GM23338 (cell line): ENCODE results near the gene EFCAB10. TPM values are rescaled to one million over a fixed set of nuclear protein-coding genes. Genes with fewer than 3 reads are reported as not detected.

Experiments used
- ATAC-seq: fragments of 200-7000 bp; cut with Tn5 transposase; 3 replicates; pipeline ENCODE4 v1.9.1; 2020
- DNase-seq: peaks from one replicate; pipeline ENCODE4 v3.0.0-alpha.2; 2015; ENCODE audit warnings: low spot score
- H2AFZ ChIP-seq: fragments of 200-600 bp; sonication (generic); 2 replicates; pipeline ENCODE4 v1.8.0; 2016; ENCODE audit warnings: antibody characterized with exemption, mild to moderate bottlenecking, moderate library complexity
- H3F3A ChIP-seq: fragments of 200-600 bp; sonication (generic); replicated peaks from 2 replicates; pipeline ENCODE4 v1.8.0; 2017; ENCODE audit warnings: antibody characterized with exemption, mixed run types, low read depth
- H3K27ac ChIP-seq: fragments of 200-600 bp; sonication (generic); 2 replicates; pipeline ENCODE4 v1.6.1; 2016; ENCODE audit warnings: low read depth
- H3K27me3 ChIP-seq: fragments of 200-600 bp; sonication (generic); 2 replicates; pipeline ENCODE4 v1.8.0; 2016; ENCODE audit warnings: mild to moderate bottlenecking, mixed run types, moderate library complexity; ENCODE audit not compliant: insufficient read depth
- H3K36me3 ChIP-seq: fragments of 200-600 bp; sonication (generic); 2 replicates; pipeline ENCODE4 v1.8.0; 2016; ENCODE audit warnings: mild to moderate bottlenecking; ENCODE audit not compliant: insufficient read depth
- H3K4me1 ChIP-seq: fragments of 200-600 bp; sonication (generic); 2 replicates; pipeline ENCODE4 v1.8.0; 2016; ENCODE audit warnings: mild to moderate bottlenecking, moderate library complexity; ENCODE audit not compliant: insufficient read depth
- H3K4me2 ChIP-seq: fragments of 200-600 bp; sonication (generic); 2 replicates; pipeline ENCODE4 v1.7.1; 2017; ENCODE audit warnings: mixed run types
- H3K4me3 ChIP-seq: fragments of 200-600 bp; sonication (generic); 2 replicates; pipeline ENCODE4 v1.6.1; 2016; ENCODE audit warnings: mixed run types
- H3K79me2 ChIP-seq: fragments of 200-600 bp; sonication (generic); replicated peaks from 2 replicates; pipeline ENCODE4 v1.8.0; 2017; ENCODE audit warnings: mild to moderate bottlenecking; ENCODE audit not compliant: insufficient read depth
- H3K9me2 ChIP-seq: fragments of 200-600 bp; sonication (generic); 2 replicates; pipeline ENCODE4 v1.8.0; 2017; ENCODE audit not compliant: insufficient read depth
- H4K20me1 ChIP-seq: fragments of 200-600 bp; sonication (generic); replicated peaks from 2 replicates; pipeline ENCODE4 v1.8.0; 2017; ENCODE audit warnings: mild to moderate bottlenecking; ENCODE audit not compliant: insufficient read depth
- H3K27ac Mint-ChIP-seq: 2 replicates; pipeline ENCODE4 v1.8.0; 2020; ENCODE audit warnings: inconsistent platforms, mild to moderate bottlenecking, moderate library complexity, mixed read lengths
- H3K27me3 Mint-ChIP-seq: 3 replicates; pipeline ENCODE4 v1.8.0; 2022; ENCODE audit warnings: low read depth, mild to moderate bottlenecking, moderate library complexity, mixed read lengths, inconsistent platforms; ENCODE audit not compliant: insufficient read depth, poor library complexity
- H3K36me3 Mint-ChIP-seq: 3 replicates; pipeline ENCODE4 v1.8.0; 2021; ENCODE audit warnings: low read depth, mild to moderate bottlenecking, inconsistent platforms, moderate library complexity, mixed read lengths
- H3K4me1 Mint-ChIP-seq: 3 replicates; pipeline ENCODE4 v1.8.0; 2020; ENCODE audit warnings: mild to moderate bottlenecking, inconsistent platforms, mixed read lengths
- H3K4me3 Mint-ChIP-seq: 3 replicates; pipeline ENCODE4 v1.8.0; 2021; ENCODE audit warnings: moderate library complexity, mild to moderate bottlenecking, inconsistent platforms, mixed read lengths
- H3K9me3 Mint-ChIP-seq: 3 replicates; pipeline ENCODE4 v1.8.0; 2020; ENCODE audit warnings: moderate library complexity, mild to moderate bottlenecking, inconsistent platforms, mixed read lengths
- CREB1 ChIP-seq: fragments of 250-450 bp; sonication (Bioruptor Pico); IDR thresholded peaks from 2 replicates; pipeline ENCODE4 v1.5.0; 2020; ENCODE audit warnings: low read depth, mild to moderate bottlenecking, moderate library complexity
- ETS1 ChIP-seq: IDR thresholded peaks from 2 replicates; pipeline ENCODE4 v1.6.1; 2016; ENCODE audit warnings: antibody characterized with exemption
- EZH2 ChIP-seq: fragments of 200-600 bp; sonication (generic); IDR thresholded peaks from one replicate; pipeline ENCODE4 v1.8.0; 2017; ENCODE audit warnings: antibody characterized with exemption, mild to moderate bottlenecking, low read depth; ENCODE audit not compliant: unreplicated experiment
- EZH2phosphoT487 ChIP-seq: fragments of 200-600 bp; sonication (generic); IDR thresholded peaks from one replicate; pipeline ENCODE4 v1.8.1; 2018; ENCODE audit warnings: antibody characterized with exemption; ENCODE audit not compliant: unreplicated experiment
- JUNB ChIP-seq: IDR thresholded peaks from one replicate; pipeline ENCODE4 v1.6.1; 2016; ENCODE audit warnings: antibody characterized with exemption; ENCODE audit not compliant: unreplicated experiment
- NANOG ChIP-seq: IDR thresholded peaks from 2 replicates; pipeline ENCODE4 v1.6.1; 2016; ENCODE audit warnings: antibody characterized with exemption, borderline replicate concordance
- POLR2AphosphoS5 ChIP-seq: IDR thresholded peaks from 2 replicates; pipeline ENCODE4 v1.6.1; 2016; ENCODE audit warnings: antibody characterized with exemption, low read depth
- STAT1 ChIP-seq: IDR thresholded peaks from one replicate; pipeline ENCODE4 v1.6.1; 2016; ENCODE audit warnings: antibody characterized with exemption; ENCODE audit not compliant: unreplicated experiment
- ZNF114 ChIP-seq: fragments of 250-450 bp; sonication (Bioruptor Pico); IDR thresholded peaks from 2 replicates; pipeline ENCODE4 v1.5.0; 2020; ENCODE audit warnings: mild to moderate bottlenecking, moderate library complexity
- ZNF331 ChIP-seq: fragments of 250-450 bp; sonication (Bioruptor Pico); IDR thresholded peaks from 2 replicates; pipeline ENCODE4 v1.5.0; 2020; ENCODE audit warnings: low read depth, mild to moderate bottlenecking, moderate library complexity
- polyA plus RNA-seq: library from polyadenylated mRNA; unstranded; fragments of >200 nt; fragmentation: Nextera tagmentation; extraction: Ambion mirVana; gene quantifications from 2 replicates; pipeline ENCODE4 v1.2.1, GENCODE V29; 2016
- total RNA-seq: library from RNA; depleted of rRNA; stranded (reverse); fragments of >200 nt; shearing (Covaris generic); gene quantifications from 2 replicates; pipeline ENCODE4 v1.2.3, GENCODE V29; 2014
- TF ChIP-seq, protein P1 (sequence below): fragments of 250-450 bp; sonication (Bioruptor Pico); IDR thresholded peaks from 2 replicates; pipeline ENCODE4 v1.5.0; 2020; ENCODE audit warnings: mild to moderate bottlenecking, moderate library complexity
- TF ChIP-seq, protein P2 (sequence below): IDR thresholded peaks from one replicate; pipeline ENCODE4 v1.6.1; 2018; ENCODE audit warnings: antibody characterized with exemption; ENCODE audit not compliant: unreplicated experiment
- TF ChIP-seq, protein P3 (sequence below), 2 experiments: fragments of 200-600 bp in 1 of 2; sonication (generic) in 1 of 2; conservative IDR thresholded peaks; 2 replicates each; pipeline versions ENCODE4 v1.5.1 to v1.6.1; 2016 to 2017; ENCODE audit warnings: antibody characterized with exemption in 2 of 2, low read depth in 2 of 2, mild to moderate bottlenecking in 2 of 2, moderate library complexity in 1 of 2

EFCAB10 gene
- total and polyA plus RNA-seq, 2 experiments from 2014 or later, result 4.7 to 10.3 TPM

DNA sequence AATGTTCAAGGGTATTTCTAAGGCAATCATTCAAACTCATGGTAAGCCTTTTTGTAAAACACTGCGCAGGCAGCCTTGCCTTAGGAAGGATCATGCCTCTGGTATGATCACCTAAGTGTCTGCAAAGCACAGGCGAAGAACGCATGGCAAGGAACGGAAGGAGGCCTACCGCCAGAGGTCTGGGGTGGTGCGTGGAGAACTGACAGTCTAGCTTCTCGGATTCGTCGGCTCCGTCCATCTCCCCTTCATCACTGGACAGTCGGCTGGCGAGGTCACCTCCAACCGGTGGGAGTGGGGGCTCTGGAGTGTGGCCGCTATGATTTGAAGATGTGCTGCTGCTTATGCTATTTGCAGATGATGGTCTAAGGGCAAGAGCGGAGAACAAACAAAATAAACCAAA, 42.6 kb upstream of the EFCAB10 start:
- Histone ChIP-seq H3F3A (peaks cover 4% of the 10 kb centered on the region; the same call in 1 of the 2 replicates), H3K36me3 (peaks cover 25% of the 10 kb centered on the region), H4K20me1 (0 out of 2 replicates have a peak, but pooled peaks cover 5% of the 10 kb centered on the region), H3K4me3 (no peak overlapping the region), H2AFZ (no peak overlapping the region), H3K79me2 (peaks cover 18% of the 10 kb centered on the region), H3K4me1 (peaks cover 4% of the 10 kb centered on the region; the same call in 1 of the 2 replicates), H3K9me2 (no peaks in the 10 kb centered on the region), H3K27me3 (no peaks in the 10 kb centered on the region), H3K27ac (no peak overlapping the region), H3K4me2 (no peak overlapping the region)
- peak overlapping the region; percentile 30; the same call in 1 of the 2 replicates for H3K27ac Mint-ChIP-seq
- peaks cover 15% of the 10 kb centered on the region for H3K9me3 Mint-ChIP-seq
- ATAC-seq (no peak), DNase-seq (no peak)
- no peaks in the 10 kb centered on the region for H3K27me3 Mint-ChIP-seq
- peaks cover 10% of the 10 kb centered on the region; the same call in 2 of the 3 replicates for H3K4me1 Mint-ChIP-seq
- TF ChIP-seq EZH2phosphoT487 (no peak), ZNF114 (no peak), JUNB (no peak), ZNF331 (CRISPR knock-in tag) (no peak), POLR2AphosphoS5 (no peak), NANOG (no peak), STAT1 (no peak), CREB1 (CRISPR knock-in tag) (no peak), EZH2 (no peak), ETS1 (no peak)
- TF ChIP-seq, protein P1, sequence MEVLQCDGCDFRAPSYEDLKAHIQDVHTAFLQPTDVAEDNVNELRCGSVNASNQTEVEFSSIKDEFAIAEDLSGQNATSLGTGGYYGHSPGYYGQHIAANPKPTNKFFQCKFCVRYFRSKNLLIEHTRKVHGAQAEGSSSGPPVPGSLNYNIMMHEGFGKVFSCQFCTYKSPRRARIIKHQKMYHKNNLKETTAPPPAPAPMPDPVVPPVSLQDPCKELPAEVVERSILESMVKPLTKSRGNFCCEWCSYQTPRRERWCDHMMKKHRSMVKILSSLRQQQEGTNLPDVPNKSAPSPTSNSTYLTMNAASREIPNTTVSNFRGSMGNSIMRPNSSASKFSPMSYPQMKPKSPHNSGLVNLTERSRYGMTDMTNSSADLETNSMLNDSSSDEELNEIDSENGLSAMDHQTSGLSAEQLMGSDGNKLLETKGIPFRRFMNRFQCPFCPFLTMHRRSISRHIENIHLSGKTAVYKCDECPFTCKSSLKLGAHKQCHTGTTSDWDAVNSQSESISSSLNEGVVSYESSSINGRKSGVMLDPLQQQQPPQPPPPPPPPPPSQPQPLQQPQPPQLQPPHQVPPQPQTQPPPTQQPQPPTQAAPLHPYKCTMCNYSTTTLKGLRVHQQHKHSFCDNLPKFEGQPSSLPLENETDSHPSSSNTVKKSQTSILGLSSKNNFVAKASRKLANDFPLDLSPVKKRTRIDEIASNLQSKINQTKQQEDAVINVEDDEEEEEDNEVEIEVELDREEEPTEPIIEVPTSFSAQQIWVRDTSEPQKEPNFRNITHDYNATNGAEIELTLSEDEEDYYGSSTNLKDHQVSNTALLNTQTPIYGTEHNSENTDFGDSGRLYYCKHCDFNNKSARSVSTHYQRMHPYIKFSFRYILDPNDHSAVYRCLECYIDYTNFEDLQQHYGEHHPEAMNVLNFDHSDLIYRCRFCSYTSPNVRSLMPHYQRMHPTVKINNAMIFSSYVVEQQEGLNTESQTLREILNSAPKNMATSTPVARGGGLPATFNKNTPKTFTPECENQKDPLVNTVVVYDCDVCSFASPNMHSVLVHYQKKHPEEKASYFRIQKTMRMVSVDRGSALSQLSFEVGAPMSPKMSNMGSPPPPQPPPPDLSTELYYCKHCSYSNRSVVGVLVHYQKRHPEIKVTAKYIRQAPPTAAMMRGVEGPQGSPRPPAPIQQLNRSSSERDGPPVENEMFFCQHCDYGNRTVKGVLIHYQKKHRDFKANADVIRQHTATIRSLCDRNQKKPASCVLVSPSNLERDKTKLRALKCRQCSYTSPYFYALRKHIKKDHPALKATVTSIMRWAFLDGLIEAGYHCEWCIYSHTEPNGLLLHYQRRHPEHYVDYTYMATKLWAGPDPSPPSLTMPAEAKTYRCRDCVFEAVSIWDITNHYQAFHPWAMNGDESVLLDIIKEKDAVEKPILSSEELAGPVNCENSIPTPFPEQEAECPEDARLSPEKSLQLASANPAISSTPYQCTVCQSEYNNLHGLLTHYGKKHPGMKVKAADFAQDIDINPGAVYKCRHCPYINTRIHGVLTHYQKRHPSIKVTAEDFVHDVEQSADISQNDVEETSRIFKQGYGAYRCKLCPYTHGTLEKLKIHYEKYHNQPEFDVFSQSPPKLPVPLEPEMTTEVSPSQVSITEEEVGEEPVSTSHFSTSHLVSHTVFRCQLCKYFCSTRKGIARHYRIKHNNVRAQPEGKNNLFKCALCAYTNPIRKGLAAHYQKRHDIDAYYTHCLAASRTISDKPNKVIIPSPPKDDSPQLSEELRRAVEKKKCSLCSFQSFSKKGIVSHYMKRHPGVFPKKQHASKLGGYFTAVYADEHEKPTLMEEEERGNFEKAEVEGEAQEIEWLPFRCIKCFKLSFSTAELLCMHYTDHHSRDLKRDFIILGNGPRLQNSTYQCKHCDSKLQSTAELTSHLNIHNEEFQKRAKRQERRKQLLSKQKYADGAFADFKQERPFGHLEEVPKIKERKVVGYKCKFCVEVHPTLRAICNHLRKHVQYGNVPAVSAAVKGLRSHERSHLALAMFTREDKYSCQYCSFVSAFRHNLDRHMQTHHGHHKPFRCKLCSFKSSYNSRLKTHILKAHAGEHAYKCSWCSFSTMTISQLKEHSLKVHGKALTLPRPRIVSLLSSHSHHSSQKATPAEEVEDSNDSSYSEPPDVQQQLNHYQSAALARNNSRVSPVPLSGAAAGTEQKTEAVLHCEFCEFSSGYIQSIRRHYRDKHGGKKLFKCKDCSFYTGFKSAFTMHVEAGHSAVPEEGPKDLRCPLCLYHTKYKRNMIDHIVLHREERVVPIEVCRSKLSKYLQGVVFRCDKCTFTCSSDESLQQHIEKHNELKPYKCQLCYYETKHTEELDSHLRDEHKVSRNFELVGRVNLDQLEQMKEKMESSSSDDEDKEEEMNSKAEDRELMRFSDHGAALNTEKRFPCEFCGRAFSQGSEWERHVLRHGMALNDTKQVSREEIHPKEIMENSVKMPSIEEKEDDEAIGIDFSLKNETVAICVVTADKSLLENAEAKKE (CRISPR knock-in tag), result no peak
- TF ChIP-seq, protein P2, sequence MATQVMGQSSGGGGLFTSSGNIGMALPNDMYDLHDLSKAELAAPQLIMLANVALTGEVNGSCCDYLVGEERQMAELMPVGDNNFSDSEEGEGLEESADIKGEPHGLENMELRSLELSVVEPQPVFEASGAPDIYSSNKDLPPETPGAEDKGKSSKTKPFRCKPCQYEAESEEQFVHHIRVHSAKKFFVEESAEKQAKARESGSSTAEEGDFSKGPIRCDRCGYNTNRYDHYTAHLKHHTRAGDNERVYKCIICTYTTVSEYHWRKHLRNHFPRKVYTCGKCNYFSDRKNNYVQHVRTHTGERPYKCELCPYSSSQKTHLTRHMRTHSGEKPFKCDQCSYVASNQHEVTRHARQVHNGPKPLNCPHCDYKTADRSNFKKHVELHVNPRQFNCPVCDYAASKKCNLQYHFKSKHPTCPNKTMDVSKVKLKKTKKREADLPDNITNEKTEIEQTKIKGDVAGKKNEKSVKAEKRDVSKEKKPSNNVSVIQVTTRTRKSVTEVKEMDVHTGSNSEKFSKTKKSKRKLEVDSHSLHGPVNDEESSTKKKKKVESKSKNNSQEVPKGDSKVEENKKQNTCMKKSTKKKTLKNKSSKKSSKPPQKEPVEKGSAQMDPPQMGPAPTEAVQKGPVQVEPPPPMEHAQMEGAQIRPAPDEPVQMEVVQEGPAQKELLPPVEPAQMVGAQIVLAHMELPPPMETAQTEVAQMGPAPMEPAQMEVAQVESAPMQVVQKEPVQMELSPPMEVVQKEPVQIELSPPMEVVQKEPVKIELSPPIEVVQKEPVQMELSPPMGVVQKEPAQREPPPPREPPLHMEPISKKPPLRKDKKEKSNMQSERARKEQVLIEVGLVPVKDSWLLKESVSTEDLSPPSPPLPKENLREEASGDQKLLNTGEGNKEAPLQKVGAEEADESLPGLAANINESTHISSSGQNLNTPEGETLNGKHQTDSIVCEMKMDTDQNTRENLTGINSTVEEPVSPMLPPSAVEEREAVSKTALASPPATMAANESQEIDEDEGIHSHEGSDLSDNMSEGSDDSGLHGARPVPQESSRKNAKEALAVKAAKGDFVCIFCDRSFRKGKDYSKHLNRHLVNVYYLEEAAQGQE, result no peak
- TF ChIP-seq, protein P3, sequence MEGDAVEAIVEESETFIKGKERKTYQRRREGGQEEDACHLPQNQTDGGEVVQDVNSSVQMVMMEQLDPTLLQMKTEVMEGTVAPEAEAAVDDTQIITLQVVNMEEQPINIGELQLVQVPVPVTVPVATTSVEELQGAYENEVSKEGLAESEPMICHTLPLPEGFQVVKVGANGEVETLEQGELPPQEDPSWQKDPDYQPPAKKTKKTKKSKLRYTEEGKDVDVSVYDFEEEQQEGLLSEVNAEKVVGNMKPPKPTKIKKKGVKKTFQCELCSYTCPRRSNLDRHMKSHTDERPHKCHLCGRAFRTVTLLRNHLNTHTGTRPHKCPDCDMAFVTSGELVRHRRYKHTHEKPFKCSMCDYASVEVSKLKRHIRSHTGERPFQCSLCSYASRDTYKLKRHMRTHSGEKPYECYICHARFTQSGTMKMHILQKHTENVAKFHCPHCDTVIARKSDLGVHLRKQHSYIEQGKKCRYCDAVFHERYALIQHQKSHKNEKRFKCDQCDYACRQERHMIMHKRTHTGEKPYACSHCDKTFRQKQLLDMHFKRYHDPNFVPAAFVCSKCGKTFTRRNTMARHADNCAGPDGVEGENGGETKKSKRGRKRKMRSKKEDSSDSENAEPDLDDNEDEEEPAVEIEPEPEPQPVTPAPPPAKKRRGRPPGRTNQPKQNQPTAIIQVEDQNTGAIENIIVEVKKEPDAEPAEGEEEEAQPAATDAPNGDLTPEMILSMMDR (conservative IDR thresholded peaks at IDR 0.05; ENCODE audit: low read depth in 2 of 2), result no peak
- H3K4me3 Mint-ChIP-seq, result no peak overlapping the region
- H3K36me3 Mint-ChIP-seq, result peaks cover 95% of the 10 kb centered on the region
